A673 (cell line): Measurements from ENCODE around the gene KLF8.

Experiments
- CTCF ChIP-seq: fragments of 300-800, 200-600 bp; sonication (generic); conservative IDR thresholded peaks from 2 replicates; pipeline ENCODE4 v1.5.1; 2017; ENCODE audit warnings: low read depth, mild to moderate bottlenecking, antibody characterized with exemption, low read length, moderate library complexity, mixed read lengths
- EZH2 ChIP-seq: fragments of 200-600 bp; sonication (generic); IDR thresholded peaks from 2 replicates; pipeline ENCODE4 v1.6.1; 2017; ENCODE audit warnings: borderline replicate concordance, low read depth, mild to moderate bottlenecking, mixed read lengths, antibody characterized with exemption, low read length; ENCODE audit not compliant: poor library complexity, severe bottlenecking

- TF ChIP-seq CTCF (no peak), EZH2 (no peak)
These were observed 52.1 kb downstream of the KLF8 start for GRCh38 chrX:56284269-56284668.
